NCI-H2196 treated with DMSO at 0.1 percent for 48 hours (cell line): ENCODE data around the gene MAP3K9.

Source experiments
- DNase-seq: peaks from one replicate; lab custom pipeline; 2025; ENCODE audit not compliant: unreplicated experiment; lab: John Stamatoyannopoulos, UW

The MAP3K9 gene

DNA sequence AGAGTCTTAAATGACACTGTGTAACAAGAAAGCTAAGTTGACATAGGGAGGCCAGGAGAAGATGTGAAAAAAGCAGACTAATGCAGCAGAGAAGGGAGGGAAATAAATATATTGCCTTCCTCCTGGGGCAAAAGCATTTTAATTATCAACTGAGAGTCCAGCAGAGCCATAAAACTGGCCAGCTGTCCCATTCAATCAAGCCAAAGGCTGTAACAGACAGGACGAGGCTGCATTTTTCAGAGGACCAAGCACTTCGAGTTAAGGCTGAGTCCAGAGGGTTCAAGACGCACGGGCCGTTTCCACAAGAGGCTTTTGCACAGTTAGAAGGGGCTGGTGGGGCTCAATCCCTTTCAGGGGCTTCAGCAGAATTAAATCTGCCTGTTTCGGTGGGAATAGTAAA lies 20.4 kb downstream of the MAP3K9 start:
- no peak for DNase-seq

DNA sequence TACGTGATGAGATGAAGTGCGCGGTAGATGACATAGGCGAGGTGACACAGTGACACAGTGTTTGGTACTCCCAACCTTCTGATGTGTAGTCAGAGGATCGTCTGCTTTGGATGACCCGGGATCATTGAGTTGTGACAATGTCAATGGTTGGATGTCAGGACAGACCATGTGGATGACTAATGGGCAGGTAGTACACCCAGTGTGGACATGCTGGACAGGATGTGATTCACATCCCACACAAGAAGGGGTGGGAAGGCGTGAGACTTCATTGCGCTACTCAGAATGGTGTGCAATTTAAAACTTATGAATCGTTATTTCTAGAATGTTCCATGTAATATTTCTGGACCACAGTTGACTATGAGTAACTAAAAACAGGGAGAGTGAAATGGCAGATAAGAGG lies 23.8 kb downstream of the MAP3K9 start:
- no peak for DNase-seq

DNA sequence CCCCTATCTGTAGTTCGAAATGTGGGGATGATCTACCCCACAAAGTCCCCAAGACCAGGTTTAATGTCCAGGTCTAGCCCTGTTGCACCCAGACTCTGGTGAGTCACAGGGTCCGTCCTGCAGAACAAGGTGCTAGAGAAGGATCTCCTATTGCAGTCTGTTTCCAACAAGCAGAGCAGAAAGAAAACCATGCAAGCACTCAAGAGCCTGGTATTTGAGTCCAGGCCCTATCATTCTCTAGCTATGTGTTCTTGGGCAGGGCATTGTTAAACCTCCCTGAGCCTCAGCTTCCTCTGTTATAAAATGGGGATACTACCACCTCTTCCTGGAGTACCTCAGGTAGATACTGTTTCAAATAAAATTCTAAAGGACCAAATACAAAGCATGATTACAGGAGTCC lies 24.4 kb downstream of the MAP3K9 start:
- no peak for DNase-seq

DNA sequence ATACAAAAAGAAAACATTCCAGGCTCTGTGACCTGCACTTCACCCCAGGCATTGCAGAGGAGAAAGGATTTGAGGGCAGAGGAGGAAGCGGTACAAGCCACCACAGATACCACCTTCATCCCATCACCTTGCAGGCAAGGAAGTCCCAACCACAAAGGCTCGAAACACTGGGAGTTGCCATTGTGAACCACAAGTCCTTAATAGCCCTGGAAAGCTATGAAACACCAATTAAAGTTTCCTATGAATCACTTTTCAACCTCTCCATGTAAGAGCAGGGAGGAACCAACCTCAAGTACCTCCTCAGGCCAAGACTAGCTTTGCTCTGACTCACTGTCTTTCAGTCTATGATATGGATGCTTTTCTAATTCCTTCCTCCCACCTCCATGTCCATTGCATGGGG lies 27.0 kb downstream of the MAP3K9 start:
- no peak for DNase-seq

DNA sequence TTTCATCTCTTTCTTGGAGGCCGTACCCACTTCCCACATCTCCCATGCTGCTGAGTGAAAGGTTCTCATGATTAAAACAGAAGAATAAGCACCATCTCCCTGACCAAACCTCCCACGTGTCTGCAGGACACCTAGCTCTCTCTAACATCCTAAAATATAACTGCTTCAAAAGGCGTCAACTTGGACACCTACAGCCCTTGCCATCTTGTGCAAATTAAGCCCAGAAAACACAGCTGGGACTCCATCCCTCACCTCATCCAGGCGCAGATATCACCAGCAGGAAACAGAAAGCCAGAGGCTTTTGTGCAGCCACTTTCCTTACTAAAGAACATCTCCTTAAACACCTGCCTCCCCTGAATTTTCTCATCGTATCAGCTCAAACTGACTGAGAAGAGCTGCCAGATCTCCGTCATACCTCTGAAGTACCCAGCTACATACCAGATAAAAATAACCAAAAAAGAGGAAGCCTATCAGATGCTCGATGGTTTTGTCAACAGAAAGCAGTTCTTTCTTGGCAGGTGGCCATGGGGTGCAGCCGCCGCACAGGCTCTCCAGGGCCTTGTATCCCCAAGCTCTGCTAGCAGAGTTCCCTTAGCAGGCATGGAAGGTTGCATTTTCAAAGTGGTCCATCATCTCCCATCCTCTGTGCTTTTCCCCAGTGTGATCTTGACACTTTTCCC lies 28.8 kb downstream of the MAP3K9 start:
- no peak for DNase-seq

DNA sequence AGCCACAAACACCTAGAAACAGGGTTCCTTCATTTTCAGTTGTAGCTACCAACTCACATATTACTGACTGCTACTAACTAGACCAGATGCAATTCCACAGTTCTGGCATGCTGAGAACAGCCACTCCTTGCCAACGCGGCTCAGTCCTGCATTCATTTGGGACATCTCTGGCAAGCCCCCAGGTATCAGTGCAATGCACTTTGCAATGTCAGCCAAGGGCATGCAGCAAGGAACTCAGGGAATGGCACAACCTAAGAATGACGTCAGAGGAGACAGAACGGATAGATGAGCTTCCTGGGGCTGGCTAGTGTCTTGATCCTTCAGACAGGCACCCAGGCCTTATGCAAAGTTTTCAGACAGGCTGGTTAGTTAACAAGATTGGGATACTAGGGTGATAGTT lies 29.6 kb downstream of the MAP3K9 start:
- DNase-seq, result no peak

DNA sequence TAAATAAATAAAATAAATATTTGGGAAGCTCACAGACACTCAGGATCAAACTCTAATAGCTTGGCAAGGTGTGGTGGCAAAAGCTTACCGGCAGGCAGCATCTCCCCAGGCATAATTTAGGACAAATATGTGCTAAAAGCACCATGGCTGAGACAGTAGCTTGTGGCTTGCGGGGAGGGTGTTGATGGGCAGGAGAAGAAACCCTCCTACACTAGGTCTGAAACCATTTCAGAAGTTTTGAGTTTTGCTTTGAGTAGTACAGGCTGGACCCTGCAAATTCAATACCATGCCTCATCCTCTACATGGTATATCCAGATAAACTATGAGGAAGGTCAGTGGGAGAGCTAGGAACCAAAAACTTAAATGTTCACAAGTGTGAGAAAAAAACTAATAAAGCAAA lies 33.1 kb downstream of the MAP3K9 start:
- DNase-seq, result no peak

DNA sequence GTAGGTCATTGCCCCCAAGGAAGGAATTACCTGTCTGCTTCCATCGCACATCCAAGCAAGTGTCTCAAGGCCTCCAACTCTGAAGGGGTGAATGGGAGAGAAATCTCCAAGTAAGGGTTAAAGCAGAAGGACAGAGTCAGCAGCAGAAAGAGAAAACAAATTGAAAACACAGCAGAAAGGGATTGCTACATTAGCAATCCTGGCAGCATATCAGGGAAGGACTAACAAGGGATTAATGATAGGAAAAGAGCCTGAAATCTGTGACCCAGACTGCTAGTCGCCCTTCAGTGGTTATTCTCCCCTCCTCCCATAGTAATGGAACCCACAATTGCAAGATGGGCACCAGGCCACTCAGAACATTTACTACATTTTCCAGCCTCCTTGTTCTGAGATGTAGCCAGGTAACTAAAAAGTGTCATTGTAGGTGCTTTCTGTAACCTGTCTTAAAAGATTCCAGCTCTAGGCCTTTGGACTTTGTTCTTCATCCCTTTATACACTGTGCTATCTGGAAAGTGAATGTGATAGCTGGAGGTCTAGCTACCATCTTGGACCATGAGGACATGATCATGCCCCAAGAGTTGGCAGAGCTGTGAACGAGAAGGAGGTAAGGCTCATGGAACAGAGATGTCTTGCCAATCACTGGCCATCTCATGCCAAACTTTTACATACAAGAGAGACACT lies 36.0 kb downstream of the MAP3K9 start:
- DNase-seq, result no peak

DNA sequence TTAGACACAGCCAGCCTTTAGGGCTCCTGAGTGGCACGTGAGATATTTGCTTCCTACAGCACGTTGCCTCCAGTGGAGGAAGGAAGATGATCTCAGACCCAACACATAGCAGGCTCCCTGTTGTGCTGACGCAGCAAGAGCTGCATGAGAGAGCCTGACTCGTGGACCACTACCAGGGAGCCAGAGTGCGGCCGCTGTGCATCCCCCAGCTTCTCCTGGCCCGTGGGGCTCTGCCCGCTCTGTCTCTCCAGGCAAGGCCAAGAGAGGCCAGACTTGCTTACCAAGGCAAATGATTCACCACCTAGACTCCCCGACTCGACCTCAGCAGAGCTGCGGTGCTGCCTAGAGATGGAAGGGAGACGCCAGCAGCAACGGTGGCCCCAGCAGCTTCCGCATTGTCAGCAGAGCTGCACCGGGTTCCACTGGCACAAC lies 37.5 kb downstream of the MAP3K9 start:
- no peak for DNase-seq

DNA sequence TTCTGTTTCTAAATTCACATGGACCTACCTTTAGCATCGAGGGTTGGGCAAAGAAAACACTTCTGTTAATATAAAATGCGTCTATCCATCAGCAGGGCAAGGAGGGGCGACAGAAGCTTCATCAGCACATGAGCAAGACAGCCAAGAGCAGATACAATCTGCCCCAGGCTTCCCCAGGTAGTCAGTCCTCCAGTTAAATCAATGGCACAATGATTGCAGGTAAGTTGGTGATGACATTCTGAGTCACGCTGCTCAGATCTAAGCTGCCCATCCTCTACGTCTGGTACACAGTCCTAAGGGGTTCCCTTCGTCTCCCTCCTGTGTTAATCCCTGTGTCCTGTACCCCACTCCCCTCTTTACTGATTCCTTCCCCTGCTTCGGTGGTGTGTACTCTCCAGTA lies 38.8 kb downstream of the MAP3K9 start:
- DNase-seq, result no peak

DNA sequence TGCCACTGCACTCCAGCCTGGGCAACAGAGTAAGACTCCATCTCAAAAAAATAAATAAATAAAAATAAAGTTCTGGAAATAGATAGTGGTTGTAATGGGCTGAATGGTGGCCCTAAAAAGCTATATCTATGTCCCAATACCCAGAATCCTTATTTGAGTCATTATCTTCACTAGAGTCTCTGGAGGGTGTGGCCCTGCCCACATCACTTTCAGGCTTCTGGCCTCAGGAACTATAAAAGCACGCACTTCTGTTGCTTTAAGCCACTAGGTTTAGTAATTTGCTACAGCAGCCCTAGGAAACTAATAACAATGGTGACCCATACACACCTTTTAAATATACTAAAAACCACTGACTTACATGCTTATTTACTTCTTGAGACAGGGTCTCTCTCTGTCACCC lies 49.9 kb downstream of the MAP3K9 start:
- DNase-seq, result no peak

DNA sequence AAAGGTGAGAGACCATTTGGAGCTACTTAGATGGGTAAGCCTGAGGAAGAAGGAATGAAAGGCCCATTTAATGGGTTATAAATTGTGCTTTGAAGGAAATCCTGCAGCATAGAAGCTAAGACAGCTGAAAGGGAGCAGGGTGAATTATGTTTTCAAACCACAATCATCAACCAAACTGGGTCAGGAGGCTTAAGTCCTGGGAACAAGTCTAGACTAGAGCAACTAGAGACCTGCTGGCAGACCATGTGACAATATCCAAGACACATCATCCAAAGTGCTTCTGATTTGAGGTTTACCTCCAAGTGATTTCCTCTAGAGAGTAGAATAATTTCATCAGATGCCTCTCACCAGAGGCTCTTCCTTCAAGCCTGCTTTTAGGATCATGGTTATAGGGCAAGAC lies 53.7 kb downstream of the MAP3K9 start:
- no peak for DNase-seq

DNA sequence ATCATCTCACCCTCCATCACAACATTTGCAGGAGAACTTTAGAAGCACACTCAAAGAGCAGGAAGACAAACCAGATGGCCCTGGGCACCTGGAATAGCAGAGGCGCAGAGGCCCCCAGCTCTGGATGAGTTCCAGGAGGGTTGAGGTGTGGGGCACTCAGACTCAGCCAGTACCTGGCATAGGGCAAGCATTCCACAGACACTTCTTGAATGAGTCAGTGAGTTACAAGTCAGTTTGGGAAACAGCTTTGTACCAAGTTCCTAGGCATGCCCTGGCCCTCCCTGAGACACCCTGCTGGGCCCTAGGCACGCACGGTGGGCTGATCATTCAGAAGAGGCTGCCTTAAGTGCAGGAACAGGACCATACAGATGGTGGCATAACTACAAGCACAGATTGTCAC lies 54.3 kb downstream of the MAP3K9 start:
- DNase-seq, result no peak

DNA sequence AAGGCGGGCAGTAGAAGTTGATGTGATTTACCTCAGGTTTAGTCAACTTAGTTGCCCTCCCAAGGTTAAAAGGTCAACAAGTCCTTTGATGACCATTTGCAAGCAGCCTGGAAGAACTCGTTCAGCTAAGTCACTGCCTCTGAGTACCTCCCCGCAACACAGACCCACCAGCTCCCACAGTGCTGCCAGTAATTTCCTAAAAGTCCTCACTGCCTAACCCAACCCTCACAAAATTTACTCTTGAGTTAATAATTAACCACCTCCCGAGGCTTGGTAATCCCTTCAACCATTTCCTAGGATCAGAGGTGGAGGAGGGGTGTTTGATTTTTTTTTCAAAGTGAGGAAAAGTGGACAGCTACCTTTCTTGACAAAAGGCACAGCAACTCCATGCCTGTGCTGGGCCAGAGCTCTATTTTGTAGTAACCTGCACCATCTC lies 55.8 kb downstream of the MAP3K9 start:
- DNase-seq, result no peak

DNA sequence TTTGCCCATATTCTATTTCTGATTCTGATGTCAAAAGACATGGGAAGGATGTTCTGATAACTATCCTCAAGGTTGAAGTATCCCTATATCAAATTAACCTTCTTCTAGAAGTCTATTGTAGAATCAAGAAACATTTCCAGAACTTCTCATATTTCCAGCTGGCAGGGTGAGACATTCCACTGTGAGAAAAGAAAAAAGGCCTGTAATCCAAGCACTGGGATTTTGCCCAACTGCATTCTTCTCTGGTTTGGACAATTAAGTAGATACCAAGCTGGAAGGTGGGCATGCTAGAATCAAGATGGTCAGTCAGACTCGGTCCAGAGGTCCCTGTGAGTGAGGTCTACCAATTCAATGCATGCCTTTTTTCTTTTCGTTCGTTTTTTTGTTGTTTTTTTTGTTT lies 60.9 kb downstream of the MAP3K9 start:
- DNase-seq, result no peak

DNA sequence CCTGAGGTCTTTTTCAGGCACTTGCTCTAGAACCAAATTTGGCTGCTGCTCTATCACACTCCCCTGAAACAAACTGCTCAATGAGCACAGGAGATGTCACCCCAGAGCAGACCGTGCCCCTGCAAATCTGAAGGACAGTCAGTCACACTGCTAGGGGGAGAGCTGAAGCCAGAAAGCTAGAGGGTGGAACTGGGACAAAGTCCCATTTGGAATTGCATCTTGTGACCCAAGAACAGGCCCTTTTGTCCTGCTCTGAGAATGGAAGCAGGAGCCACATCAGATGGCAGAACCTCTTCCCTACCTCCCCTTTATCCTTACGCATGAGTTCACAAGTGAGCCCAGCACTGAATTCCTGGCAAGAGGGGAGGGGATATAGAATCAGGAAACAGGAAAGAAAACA lies 64.7 kb downstream of the MAP3K9 start:
- no peak for DNase-seq

DNA sequence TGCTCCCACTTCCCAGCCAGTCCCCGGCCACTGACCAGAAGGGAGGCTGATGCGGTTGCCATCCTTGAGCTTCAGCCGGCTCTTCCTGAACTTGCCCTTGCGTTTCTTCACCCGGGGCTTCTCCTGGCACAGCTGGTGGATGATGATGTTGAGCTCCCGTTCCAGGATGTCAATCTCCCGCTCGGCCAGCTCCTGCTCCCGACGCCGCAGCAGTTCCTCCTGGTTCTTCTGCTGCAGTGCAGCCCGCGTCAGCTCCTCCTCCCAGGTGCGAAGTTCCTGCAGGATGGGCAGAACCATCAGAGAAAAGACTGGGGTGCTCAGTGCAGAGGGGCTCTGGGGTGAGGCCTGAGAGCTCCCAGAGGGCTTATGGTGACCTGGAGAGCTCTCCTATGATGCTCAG lies 67.0 kb downstream of the MAP3K9 start:
- no peak for DNase-seq

DNA sequence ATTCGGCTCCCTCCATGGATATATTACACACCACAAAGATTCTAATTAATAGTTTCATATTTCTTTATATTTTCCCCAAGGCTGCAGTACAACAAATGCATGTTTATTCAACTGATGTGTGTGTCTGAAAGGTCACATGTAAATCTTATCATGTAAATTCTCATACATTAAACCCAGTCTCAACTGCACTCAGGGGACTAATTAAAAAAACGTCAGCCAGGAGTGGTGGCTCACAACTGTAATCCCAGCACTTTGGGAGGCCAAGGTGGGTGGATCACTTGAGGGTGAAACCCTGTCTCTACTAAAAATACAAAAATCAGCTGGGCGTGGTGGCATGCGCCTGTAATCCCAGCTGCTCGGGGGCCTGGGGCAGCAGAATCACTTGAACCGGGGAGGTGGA lies 67.8 kb downstream of the MAP3K9 start:
- no peak for DNase-seq

DNA sequence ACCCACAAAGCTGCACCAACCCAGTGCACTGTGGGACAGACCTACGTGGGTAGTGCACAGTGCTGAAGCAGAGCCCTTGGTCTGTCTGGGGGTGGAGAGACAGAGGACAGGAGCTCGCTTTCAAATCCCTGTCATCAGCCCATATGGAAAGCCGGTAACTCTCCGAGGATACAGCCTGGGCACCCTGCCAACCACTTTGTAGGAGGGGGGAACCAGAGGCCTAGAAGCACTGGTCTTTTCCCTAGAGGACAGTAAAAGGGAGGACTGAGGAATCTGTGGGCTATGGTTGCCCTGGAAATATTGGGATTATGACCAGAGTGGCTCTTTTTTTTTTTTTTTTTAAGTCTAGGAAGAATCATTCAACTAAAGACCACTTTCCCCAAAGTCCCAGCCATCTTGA lies 74.3 kb downstream of the MAP3K9 start:
- DNase-seq, result no peak

DNA sequence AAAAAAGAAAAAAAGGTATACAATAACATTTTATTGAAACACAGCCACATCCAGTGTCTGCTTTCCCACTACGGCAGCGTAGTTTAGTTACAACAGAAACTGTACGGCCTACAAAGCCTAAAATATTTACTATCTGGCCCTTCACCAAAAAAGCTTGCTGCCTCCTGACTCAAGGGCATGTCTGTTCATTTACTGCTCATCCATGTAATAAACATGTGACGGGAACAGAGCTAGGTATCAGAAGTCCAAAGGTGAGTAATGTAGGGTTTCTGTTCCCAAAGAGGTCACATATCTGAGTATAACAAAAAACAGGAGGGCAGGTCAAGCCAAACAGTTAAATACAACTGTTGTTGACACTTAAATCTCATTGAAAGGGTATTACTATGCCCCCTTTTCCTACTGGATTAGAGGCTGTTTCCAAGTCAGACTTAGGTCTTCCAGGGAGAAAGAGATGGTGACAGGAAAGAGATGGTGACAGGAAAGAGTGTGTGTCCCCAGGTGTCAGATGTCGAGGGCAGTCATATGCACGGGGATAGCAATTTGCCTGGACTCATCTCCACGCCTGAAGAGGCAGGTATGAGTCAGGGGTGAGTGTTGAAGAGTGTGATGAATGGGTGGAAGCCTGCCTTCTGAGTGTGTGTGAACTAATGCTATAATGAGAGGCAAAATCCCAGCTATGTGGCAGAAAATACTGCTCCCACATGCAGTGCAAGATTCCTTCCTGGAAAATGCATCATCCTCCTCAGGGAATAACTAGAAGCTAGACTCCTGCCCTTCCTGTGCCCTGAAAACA lies 77.7 kb downstream of the MAP3K9 start:
- no peak for DNase-seq

DNA sequence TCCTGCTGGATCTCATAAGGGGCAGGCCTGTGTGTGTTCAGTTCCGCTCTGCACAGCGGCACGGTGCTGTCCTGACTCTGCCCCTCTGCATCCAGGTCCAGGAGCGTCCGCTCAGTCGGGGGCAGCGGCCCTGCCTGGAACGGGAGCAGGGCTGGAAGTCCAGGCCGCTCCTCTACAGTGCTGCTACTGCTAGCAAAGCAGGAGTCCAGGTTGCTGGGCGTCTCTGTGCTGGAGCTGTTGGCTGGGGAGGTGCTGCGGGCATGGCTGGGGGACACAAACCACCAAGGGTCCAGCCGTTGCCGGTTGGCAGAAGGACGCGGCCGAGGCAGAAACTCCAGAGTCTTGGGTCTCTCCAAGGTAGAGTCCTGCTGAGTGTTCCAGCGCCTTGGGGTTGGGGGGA lies 78.9 kb downstream of the MAP3K9 start:
- DNase-seq, result no peak
